A549 (cell line): ENCODE results near the gene TECPR2.

Source experiments
- CHD2 ChIP-seq: fragments of 150-350 bp; IDR thresholded peaks from 2 replicates; pipeline ENCODE4 v1.6.1; 2014; ENCODE audit warnings: low read length; ENCODE audit not compliant: partially characterized antibody
- CHD4 ChIP-seq: fragments of 200-600 bp; sonication (generic); IDR thresholded peaks from 2 replicates; pipeline ENCODE4 v1.6.1; 2016; ENCODE audit warnings: antibody characterized with exemption, mild to moderate bottlenecking, borderline replicate concordance
- CTCF ChIP-seq: fragments of >200 bp; sonication (Bioruptor Twin); formaldehyde crosslinking; IDR thresholded peaks from 3 replicates; pipeline ENCODE4 v1.5.1; 2016
- GATA3 ChIP-seq: IDR thresholded peaks from 2 replicates; pipeline ENCODE4 v1.6.1; 2012; ENCODE audit warnings: borderline replicate concordance
- JUN ChIP-seq, 2 experiments: fragments of >200 bp; sonication (Bioruptor Twin); formaldehyde crosslinking; IDR thresholded peaks; 2 replicates in 1 of 2; 3 replicates in 1 of 2; pipeline ENCODE4 v1.6.1; 2016 to 2017
- MAFK ChIP-seq: fragments of 450-650 bp; IDR thresholded peaks from 2 replicates; pipeline ENCODE4 v1.6.1; 2014; ENCODE audit not compliant: partially characterized antibody
- RAD21 ChIP-seq, 2 experiments: fragments of >200 bp in 1 of 2; sonication (Bioruptor Twin) in 1 of 2; formaldehyde crosslinking in 1 of 2; IDR thresholded peaks in 1 of 2; conservative IDR thresholded peaks in 1 of 2; 2 replicates in 1 of 2; 3 replicates in 1 of 2; pipeline ENCODE4 v1.6.1; 2012 to 2018; ENCODE audit warnings: inconsistent platforms in 1 of 2
- REST ChIP-seq: fragments of 200-600 bp; sonication (generic); IDR thresholded peaks from 2 replicates; pipeline ENCODE4 v1.6.1; 2016; ENCODE audit warnings: antibody characterized with exemption, mild to moderate bottlenecking, moderate library complexity
- RFX5 ChIP-seq: fragments of 450-650 bp; IDR thresholded peaks from 2 replicates; pipeline ENCODE4 v1.7.1; 2014; ENCODE audit warnings: antibody characterized with exemption, mild to moderate bottlenecking, moderate library complexity
- SREBF2 ChIP-seq: fragments of 450-650 bp; IDR thresholded peaks from 2 replicates; pipeline ENCODE4 v1.6.1; 2014; ENCODE audit warnings: mild to moderate bottlenecking, moderate library complexity

GRCh38 chr14:102396521-102396920, 33.8 kb downstream of the TECPR2 start:
- TF ChIP-seq REST, result no peak
- no peak for TF ChIP-seq CTCF
- TF ChIP-seq SREBF2, result no peak
- no peak for TF ChIP-seq CHD4
- no peak for TF ChIP-seq RAD21 (conservative IDR thresholded peaks at IDR 0.05 in 1 of 2, IDR thresholded peaks at IDR 0.05 in 1 of 2)
- no peak for TF ChIP-seq RFX5
- TF ChIP-seq JUN (IDR thresholded peaks at IDR 0.05), result no peak
- no peak for TF ChIP-seq CHD2
- no peak for TF ChIP-seq MAFK
- no peak for TF ChIP-seq GATA3
